ENCODE results near the gene SETD7. TPM values are rescaled to one million over a fixed set of nuclear protein-coding genes. Genes with fewer than 3 reads are reported as not detected.
A peak's percentile ranks its signal among the peaks of the same experiment; 100 is the strongest.

SETD7 gene
- total and polyA plus RNA-seq, 2 of the 4 experiments (the other 2 are of a cell fraction) = 17.0 to 46.6 TPM

DNA sequence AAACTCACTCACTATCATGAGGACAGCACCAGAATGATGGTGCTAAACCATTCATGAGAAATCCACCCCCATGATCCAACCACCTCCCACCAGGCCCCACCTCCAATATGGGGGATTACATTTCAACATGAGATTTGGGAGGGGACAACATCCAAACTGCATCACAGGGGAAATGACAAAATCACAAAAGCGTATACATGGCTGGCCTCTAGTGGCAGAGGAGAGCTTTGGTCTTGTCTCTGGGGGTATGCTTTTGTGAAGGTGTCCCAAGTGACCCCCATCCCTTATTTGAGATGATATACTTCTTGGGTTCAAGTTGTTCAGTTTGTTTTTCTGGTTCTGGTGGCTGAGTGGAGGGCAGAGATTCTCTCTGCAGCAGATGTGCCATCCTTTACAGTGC is 8.5 kb upstream of the SETD7 start:
- Histone ChIP-seq H4K8ac (ENCODE audit: low read depth in 2 of 2, low read length in 2 of 2) (no peak overlapping the region), H3K14ac (replicated peaks; ENCODE audit: low read depth, low read length) (no peak overlapping the region; the same call in 1 of the 2 replicates), H2BK5ac (ENCODE audit: low read depth, low read length, poor library complexity, severe bottlenecking) (no peak overlapping the region), H2AK5ac (ENCODE audit: low read depth, low read length) (no peak overlapping the region; the same call in 1 of the 2 replicates), H2BK15ac (ENCODE audit: low read depth, low read length) (no peak overlapping the region), H3K27ac (ENCODE audit: insufficient read depth, low read length) (no peak overlapping the region), H3K79me1 (ENCODE audit: low read depth in 1 of 2, low read length in 2 of 2) (no peaks in the 10 kb centered on the region), H2AK9ac (replicated peaks; ENCODE audit: low read depth, low read length, poor library complexity) (no peak overlapping the region), H3K4me1 (ENCODE audit: control insufficient read depth, insufficient read depth, low read length) (peaks cover 2% of the 10 kb centered on the region), H3K27me3 (ENCODE audit: control insufficient read depth, insufficient read depth, low read length) (peaks cover 5% of the 10 kb centered on the region), H3K18ac (ENCODE audit: low read depth, low read length) (no peak overlapping the region), H3K9ac (ENCODE audit: low read depth, low read length) (no peak overlapping the region), H3K4me2 (ENCODE audit: low read depth, low read length) (no peak overlapping the region), H3K4me3 (ENCODE audit: insufficient read depth, low read depth, low read length) (no peak overlapping the region), H3K9me1 (ENCODE audit: insufficient read depth, low read length) (no peaks in the 10 kb centered on the region), H3K36me3 (ENCODE audit: control insufficient read depth, insufficient read depth, low read length) (no peaks in the 10 kb centered on the region), H4K91ac (ENCODE audit: insufficient read depth, low read depth, low read length) (no peak overlapping the region), H3K9me3 (ENCODE audit: control insufficient read depth, insufficient read depth, low read length) (no peaks in the 10 kb centered on the region), H3K56ac (ENCODE audit: extremely low read depth, insufficient read depth, low read length) (no peak overlapping the region), H2BK20ac (ENCODE audit: low read depth, low read length) (peak overlapping the region; percentile 14; the same call in 1 of the 2 replicates), H4K20me1 (ENCODE audit: insufficient read depth, low read length) (no peaks in the 10 kb centered on the region), H3K4ac (ENCODE audit: low read depth, low read length) (no peak overlapping the region), H3K23ac (ENCODE audit: low read depth, low read length) (no peak overlapping the region), H4K5ac (ENCODE audit: low read depth, low read length) (no peak overlapping the region), H2AFZ (replicated peaks; ENCODE audit: low read length, poor library complexity) (no peak overlapping the region), H2BK120ac (ENCODE audit: low read depth, low read length) (no peak overlapping the region)
- no CpG with 5 or more reads among the region's 1 CpG for WGBS, 2 experiments (ENCODE audit: extremely low coverage in 2 of 2, insufficient read length in 1 of 2)
- CTCF ChIA-PET = no interaction called here
- ATAC-seq (ENCODE audit: low read depth) (no peak), DNase-seq (no peak)
- intact Hi-C loops (cut with micrococcal nuclease) (loop anchor here (10.0 kb wide), 1 partner anchor 360 kb away; no protein-coding TSS in a partner anchor), dilution Hi-C loops (cut with HindIII; ENCODE audit: low sequenced_read_pairs, unreplicated experiment) (no loop called here), in situ Hi-C loops (cut with MboI; ENCODE audit: low sequenced_read_pairs) (no loop called here)
- POLR2A ChIA-PET (ENCODE audit: unreplicated experiment) = no interaction called here
- no peak for TF ChIP-seq BHLHE40 (IDR thresholded peaks at IDR 0.05; ENCODE audit: low read depth, low read length)
- TF ChIP-seq, protein P1, sequence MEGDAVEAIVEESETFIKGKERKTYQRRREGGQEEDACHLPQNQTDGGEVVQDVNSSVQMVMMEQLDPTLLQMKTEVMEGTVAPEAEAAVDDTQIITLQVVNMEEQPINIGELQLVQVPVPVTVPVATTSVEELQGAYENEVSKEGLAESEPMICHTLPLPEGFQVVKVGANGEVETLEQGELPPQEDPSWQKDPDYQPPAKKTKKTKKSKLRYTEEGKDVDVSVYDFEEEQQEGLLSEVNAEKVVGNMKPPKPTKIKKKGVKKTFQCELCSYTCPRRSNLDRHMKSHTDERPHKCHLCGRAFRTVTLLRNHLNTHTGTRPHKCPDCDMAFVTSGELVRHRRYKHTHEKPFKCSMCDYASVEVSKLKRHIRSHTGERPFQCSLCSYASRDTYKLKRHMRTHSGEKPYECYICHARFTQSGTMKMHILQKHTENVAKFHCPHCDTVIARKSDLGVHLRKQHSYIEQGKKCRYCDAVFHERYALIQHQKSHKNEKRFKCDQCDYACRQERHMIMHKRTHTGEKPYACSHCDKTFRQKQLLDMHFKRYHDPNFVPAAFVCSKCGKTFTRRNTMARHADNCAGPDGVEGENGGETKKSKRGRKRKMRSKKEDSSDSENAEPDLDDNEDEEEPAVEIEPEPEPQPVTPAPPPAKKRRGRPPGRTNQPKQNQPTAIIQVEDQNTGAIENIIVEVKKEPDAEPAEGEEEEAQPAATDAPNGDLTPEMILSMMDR (conservative IDR thresholded peaks at IDR 0.05; ENCODE audit: low read depth, low read length) = no peak
- TF ChIP-seq ELK1 (IDR thresholded peaks at IDR 0.05; ENCODE audit: borderline replicate concordance, low read depth, low read length) = no peak
- TF ChIP-seq MAFK (IDR thresholded peaks at IDR 0.05; ENCODE audit: low read depth, low read length) = no peak
- TF ChIP-seq POLR2A (IDR thresholded peaks at IDR 0.05; ENCODE audit: low read depth, low read length) = no peak
- no peak for TF ChIP-seq SMC3 (IDR thresholded peaks at IDR 0.05; ENCODE audit: low read depth, low read length)
- TF ChIP-seq MAZ (IDR thresholded peaks at IDR 0.05; ENCODE audit: borderline replicate concordance, low read depth, low read length) = no peak
- TF ChIP-seq RAD21 (IDR thresholded peaks at IDR 0.05; ENCODE audit: low read length) = no peak
- TF ChIP-seq MXI1 (IDR thresholded peaks at IDR 0.05; ENCODE audit: borderline replicate concordance, low read depth, low read length) = no peak
- TF ChIP-seq RFX5 (IDR thresholded peaks at IDR 0.05; ENCODE audit: low read depth, low read length) = no peak
- TF ChIP-seq CEBPB (IDR thresholded peaks at IDR 0.05; ENCODE audit: low read depth, low read length) = no peak
- TF ChIP-seq NFE2L2 (IDR thresholded peaks at IDR 0.05; ENCODE audit: low read depth, low read length) = no peak
- TF ChIP-seq, protein P2, sequence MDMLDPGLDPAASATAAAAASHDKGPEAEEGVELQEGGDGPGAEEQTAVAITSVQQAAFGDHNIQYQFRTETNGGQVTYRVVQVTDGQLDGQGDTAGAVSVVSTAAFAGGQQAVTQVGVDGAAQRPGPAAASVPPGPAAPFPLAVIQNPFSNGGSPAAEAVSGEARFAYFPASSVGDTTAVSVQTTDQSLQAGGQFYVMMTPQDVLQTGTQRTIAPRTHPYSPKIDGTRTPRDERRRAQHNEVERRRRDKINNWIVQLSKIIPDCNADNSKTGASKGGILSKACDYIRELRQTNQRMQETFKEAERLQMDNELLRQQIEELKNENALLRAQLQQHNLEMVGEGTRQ (IDR thresholded peaks at IDR 0.05; ENCODE audit: low read depth, low read length) = no peak
- no peak for TF ChIP-seq RCOR1 (IDR thresholded peaks at IDR 0.05; ENCODE audit: insufficient replicate concordance, low read length)
- TF ChIP-seq FOS (IDR thresholded peaks at IDR 0.05; ENCODE audit: low read depth, low read length) = no peak
- TF ChIP-seq CHD1 (IDR thresholded peaks at IDR 0.05; ENCODE audit: low read depth, low read length) = no peak
- BruUV-seq (replicated peaks) = no TSS peak
